Karpas-422 (cell line): ENCODE data around the gene FEZ2. TPM values are rescaled to one million over a fixed set of nuclear protein-coding genes. Genes with fewer than 3 reads are reported as not detected.

Experiments
- DNase-seq: peaks from one replicate; pipeline ENCODE4 v3.0.0-alpha.2; 2015
- H2AFZ ChIP-seq: fragments of 200-600 bp; sonication (generic); 2 replicates; pipeline ENCODE4 v1.6.1; 2014; ENCODE audit warnings: antibody characterized with exemption, low read length, mixed read lengths
- H3K27ac ChIP-seq: fragments of 200-600 bp; sonication (generic); 2 replicates; pipeline ENCODE4 v1.5.1; 2014; ENCODE audit warnings: mild to moderate bottlenecking, low read length, moderate library complexity
- H3K27me3 ChIP-seq: fragments of 200-600 bp; sonication (generic); 2 replicates; pipeline ENCODE4 v1.6.1; 2014; ENCODE audit warnings: low read length, mixed read lengths
- H3K36me3 ChIP-seq: fragments of 200-600 bp; sonication (generic); 2 replicates; pipeline ENCODE4 v1.6.1; 2014; ENCODE audit warnings: low read length, mixed read lengths; ENCODE audit not compliant: insufficient read depth
- H3K4me1 ChIP-seq: fragments of 200-600 bp; sonication (generic); 2 replicates; pipeline ENCODE4 v1.6.1; 2014; ENCODE audit warnings: mild to moderate bottlenecking, low read length, mixed read lengths
- H3K4me2 ChIP-seq: fragments of 200-600 bp; sonication (generic); 2 replicates; pipeline ENCODE4 v1.6.1; 2014; ENCODE audit warnings: low read length, low read depth, mild to moderate bottlenecking; ENCODE audit not compliant: poor library complexity, severe bottlenecking
- H3K4me3 ChIP-seq: fragments of 200-600 bp; sonication (generic); 2 replicates; pipeline ENCODE4 v1.5.1; 2014; ENCODE audit warnings: mild to moderate bottlenecking, antibody characterized with exemption, low read length, mixed read lengths
- H3K79me2 ChIP-seq: fragments of 200-600 bp; sonication (generic); 2 replicates; pipeline ENCODE4 v1.6.1; 2014; ENCODE audit warnings: mild to moderate bottlenecking, low read length, mixed read lengths
- H3K9ac ChIP-seq: fragments of 200-600 bp; sonication (generic); 2 replicates; pipeline ENCODE4 v1.6.0; 2014; ENCODE audit warnings: low read length
- H3K9me2 ChIP-seq: fragments of 200-600 bp; sonication (generic), shearing (Covaris generic); replicated peaks from 2 replicates; pipeline ENCODE4 v1.6.0; 2014; ENCODE audit warnings: mild to moderate bottlenecking, low read length, moderate library complexity; ENCODE audit not compliant: insufficient read depth
- H3K9me3 ChIP-seq: fragments of 300-700, 200-600 bp; sonication (generic); 2 replicates; pipeline ENCODE4 v1.6.1; 2014; ENCODE audit warnings: low read length, mixed read lengths
- H4K20me1 ChIP-seq: fragments of 200-600 bp; sonication (generic); 2 replicates; pipeline ENCODE4 v1.6.1; 2014; ENCODE audit warnings: mild to moderate bottlenecking, antibody characterized with exemption, low read length, low read depth; ENCODE audit not compliant: insufficient read depth
- total RNA-seq: library from RNA; depleted of rRNA; stranded (reverse); fragments of >200 nt; shearing (Covaris generic); gene quantifications from 2 replicates; pipeline ENCODE4 v1.2.3, GENCODE V29; 2014; ENCODE audit warnings: low replicate concordance; rRNA removed

Gene FEZ2
- total RNA-seq, 1 experiment from 2014 or later = 32.7 TPM

GRCh38 chr2:36513661-36514060 is 84.3 kb downstream of the FEZ2 start:
- Histone ChIP-seq H3K27ac (no peak overlapping the region), H3K4me1 (no peaks in the 10 kb centered on the region), H3K4me3 (no peak overlapping the region), H3K27me3 (no peaks in the 10 kb centered on the region), H3K9me3 (no peaks in the 10 kb centered on the region), H2AFZ (no peak overlapping the region), H3K36me3 (no peaks in the 10 kb centered on the region), H3K79me2 (no peaks in the 10 kb centered on the region), H4K20me1 (no peaks in the 10 kb centered on the region), H3K9ac (no peak overlapping the region), H3K4me2 (no peak overlapping the region), H3K9me2 (no peaks in the 10 kb centered on the region)
- DNase-seq = no peak

DNA sequence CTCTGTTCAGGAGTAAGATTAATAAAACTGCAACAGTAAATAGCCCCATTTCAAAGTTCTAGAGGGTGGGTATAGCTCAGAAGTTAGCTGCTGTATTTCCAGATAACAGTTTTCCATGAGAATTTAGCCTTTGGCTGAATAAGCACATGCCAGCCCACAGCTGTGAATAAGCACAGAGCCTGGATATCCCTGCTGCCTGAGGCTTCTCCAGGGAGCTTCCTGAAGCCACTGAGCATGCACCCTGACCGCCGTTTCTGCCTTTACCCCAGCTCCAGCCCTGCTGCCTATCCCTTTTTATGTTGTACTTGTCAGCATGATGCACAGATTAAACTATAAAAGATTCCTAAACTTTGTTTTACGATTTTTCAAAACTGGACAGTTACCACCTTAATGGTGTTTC is 85.3 kb downstream of the FEZ2 start:
- no peak overlapping the region for H3K9ac ChIP-seq
- H4K20me1 ChIP-seq = no peaks in the 10 kb centered on the region
- no peaks in the 10 kb centered on the region for H3K4me1 ChIP-seq
- H3K4me2 ChIP-seq = no peak overlapping the region
- no peaks in the 10 kb centered on the region for H3K9me3 ChIP-seq
- DNase-seq = no peak
- no peaks in the 10 kb centered on the region for H3K79me2 ChIP-seq
- H3K4me3 ChIP-seq = no peak overlapping the region
- no peaks in the 10 kb centered on the region for H3K27me3 ChIP-seq
- no peak overlapping the region for H2AFZ ChIP-seq
- H3K27ac ChIP-seq = no peak overlapping the region
- H3K36me3 ChIP-seq = no peaks in the 10 kb centered on the region
- H3K9me2 ChIP-seq = no peaks in the 10 kb centered on the region

GRCh38 chr2:36511858-36512603 is 85.9 kb downstream of the FEZ2 start:
- no peak overlapping the region for H3K4me2 ChIP-seq
- no peaks in the 10 kb centered on the region for H3K9me3 ChIP-seq
- no peaks in the 10 kb centered on the region for H3K36me3 ChIP-seq
- H3K4me3 ChIP-seq = no peak overlapping the region
- H3K9me2 ChIP-seq = no peaks in the 10 kb centered on the region
- no peaks in the 10 kb centered on the region for H3K79me2 ChIP-seq
- no peaks in the 10 kb centered on the region for H3K4me1 ChIP-seq
- no peak overlapping the region for H3K27ac ChIP-seq
- no peaks in the 10 kb centered on the region for H4K20me1 ChIP-seq
- H2AFZ ChIP-seq = no peak overlapping the region
- H3K9ac ChIP-seq = no peak overlapping the region
- no peaks in the 10 kb centered on the region for H3K27me3 ChIP-seq
- DNase-seq = no peak

- H2AFZ ChIP-seq = no peak overlapping the region
- no peak overlapping the region for H3K9ac ChIP-seq
- no peak for DNase-seq
- H4K20me1 ChIP-seq = no peaks in the 10 kb centered on the region
- H3K27ac ChIP-seq = no peak overlapping the region
- no peaks in the 10 kb centered on the region for H3K36me3 ChIP-seq
- H3K4me2 ChIP-seq = no peak overlapping the region
- H3K79me2 ChIP-seq = no peaks in the 10 kb centered on the region
- H3K4me1 ChIP-seq = no peaks in the 10 kb centered on the region
- H3K9me3 ChIP-seq = no peaks in the 10 kb centered on the region
- H3K4me3 ChIP-seq = no peak overlapping the region
- no peaks in the 10 kb centered on the region for H3K27me3 ChIP-seq
- H3K9me2 ChIP-seq = no peaks in the 10 kb centered on the region
Measured at GRCh38 chr2:36509075-36509474, 88.9 kb downstream of the FEZ2 start.

- peak; percentile 74 for DNase-seq
- no peak overlapping the region for H2AFZ ChIP-seq
- no peaks in the 10 kb centered on the region for H4K20me1 ChIP-seq
- H3K27me3 ChIP-seq = no peaks in the 10 kb centered on the region
- H3K4me3 ChIP-seq = no peak overlapping the region
- no peaks in the 10 kb centered on the region for H3K36me3 ChIP-seq
- no peak overlapping the region for H3K27ac ChIP-seq
- no peaks in the 10 kb centered on the region for H3K4me1 ChIP-seq
- no peak overlapping the region for H3K9ac ChIP-seq
- no peaks in the 10 kb centered on the region for H3K9me3 ChIP-seq
- H3K79me2 ChIP-seq = no peaks in the 10 kb centered on the region
- H3K9me2 ChIP-seq = no peaks in the 10 kb centered on the region
- H3K4me2 ChIP-seq = no peak overlapping the region
Measured at GRCh38 chr2:36507408-36507812, 90.6 kb downstream of the FEZ2 start.

Other genes starting within 250 kb of the FEZ2 start
- not detected in 2 replicates for gene CRIM1, start 242.4 kb downstream of the FEZ2 start, total RNA-seq
- gene VIT, start 98.5 kb upstream of the FEZ2 start, total RNA-seq = not detected in 2 replicates